Smooth muscle cell (in vitro differentiated cells): ENCODE results near the gene PEX19. TPM values are rescaled to one million over a fixed set of nuclear protein-coding genes. Genes with fewer than 3 reads are reported as not detected.

Experiments
- DNase-seq: peaks from one replicate; lab custom pipeline; 2025; ENCODE audit not compliant: unreplicated experiment; lab: John Stamatoyannopoulos, UW
- H2AFZ ChIP-seq: fragments of 200-600 bp; sonication (generic); 2 replicates; pipeline ENCODE4 v1.6.0; 2016; ENCODE audit warnings: antibody characterized with exemption, low read depth, mild to moderate bottlenecking
- H3F3A ChIP-seq: fragments of 200-600 bp; sonication (generic); 2 replicates; pipeline ENCODE4 v1.6.0; 2017; ENCODE audit warnings: antibody characterized with exemption, low read depth
- H3K27ac ChIP-seq: fragments of 200-600 bp; sonication (generic); 2 replicates; pipeline ENCODE4 v1.5.1; 2016; ENCODE audit warnings: low read depth, mild to moderate bottlenecking
- H3K27me3 ChIP-seq: fragments of 200-600 bp; sonication (generic); 2 replicates; pipeline ENCODE4 v1.6.1; 2016; ENCODE audit warnings: low read depth, mild to moderate bottlenecking
- H3K36me3 ChIP-seq: fragments of 200-600 bp; sonication (generic); 2 replicates; pipeline ENCODE4 v1.5.1; 2016; ENCODE audit warnings: low read depth
- H3K4me1 ChIP-seq: fragments of 200-600 bp; sonication (generic); 2 replicates; pipeline ENCODE4 v1.5.1; 2016; ENCODE audit warnings: low read depth
- H3K4me2 ChIP-seq: fragments of 200-600 bp; sonication (generic); 2 replicates; pipeline ENCODE4 v1.6.0; 2016; ENCODE audit warnings: mild to moderate bottlenecking
- H3K4me3 ChIP-seq: fragments of 200-600 bp; sonication (generic); 2 replicates; pipeline ENCODE4 v1.5.1; 2016; ENCODE audit warnings: mild to moderate bottlenecking
- H3K79me2 ChIP-seq: fragments of 200-600 bp; sonication (generic); 2 replicates; pipeline ENCODE4 v1.6.0; 2016; ENCODE audit warnings: low read depth, mild to moderate bottlenecking
- H3K9ac ChIP-seq: fragments of 200-600 bp; sonication (generic); 2 replicates; pipeline ENCODE4 v1.6.0; 2016; ENCODE audit warnings: low read depth
- H3K9me3 ChIP-seq: fragments of 200-600 bp; sonication (generic); replicated peaks from 2 replicates; pipeline ENCODE4 v1.5.1; 2016; ENCODE audit warnings: low read depth
- H4K20me1 ChIP-seq: fragments of 200-600 bp; sonication (generic); 2 replicates; pipeline ENCODE4 v1.6.0; 2016; ENCODE audit warnings: low read depth
- CTCF ChIP-seq: fragments of 200-600 bp; sonication (generic); IDR thresholded peaks from 2 replicates; pipeline ENCODE4 v1.5.1; 2017; ENCODE audit warnings: borderline replicate concordance, mild to moderate bottlenecking, antibody characterized with exemption; ENCODE audit not compliant: insufficient read depth, poor library complexity, severe bottlenecking
- WGBS: methylation state at CpG from one replicate; pipeline ENCODE4 v1.1.7; 2016; ENCODE audit warnings: low lambda C conversion rate; 5-methylcytosine and 5-hydroxymethylcytosine counted together
- polyA plus RNA-seq: library from polyadenylated mRNA; unstranded; fragments of >200 nt; fragmentation: Nextera tagmentation; extraction: Ambion mirVana; gene quantifications from 2 replicates; pipeline ENCODE4 v1.2.1, GENCODE V29; 2016
- total RNA-seq: library from RNA; depleted of rRNA; stranded (reverse); fragments of >200 nt; gene quantifications from 2 replicates; pipeline ENCODE4 v1.2.3, GENCODE V29; 2014

PEX19 gene
- total and polyA plus RNA-seq, 2 experiments from 2014 or later, result 34.5 to 47.1 TPM

- Histone ChIP-seq H3K4me3 (no peak overlapping the region), H3K9ac (no peak overlapping the region), H3K9me3 (no peaks in the 10 kb centered on the region), H3K4me1 (no peaks in the 10 kb centered on the region), H3K4me2 (no peak overlapping the region), H3K27ac (no peak overlapping the region), H4K20me1 (peaks cover 22% of the 10 kb centered on the region), H3K79me2 (no peaks in the 10 kb centered on the region), H3K27me3 (no peaks in the 10 kb centered on the region), H3F3A (no peaks in the 10 kb centered on the region), H3K36me3 (peaks cover 19% of the 10 kb centered on the region), H2AFZ (no peak overlapping the region)
- TF ChIP-seq CTCF, result no peak
- no peak for DNase-seq
Observed at GRCh38 chr1:160232911-160233310, 52.0 kb downstream of the PEX19 start.

DNA sequence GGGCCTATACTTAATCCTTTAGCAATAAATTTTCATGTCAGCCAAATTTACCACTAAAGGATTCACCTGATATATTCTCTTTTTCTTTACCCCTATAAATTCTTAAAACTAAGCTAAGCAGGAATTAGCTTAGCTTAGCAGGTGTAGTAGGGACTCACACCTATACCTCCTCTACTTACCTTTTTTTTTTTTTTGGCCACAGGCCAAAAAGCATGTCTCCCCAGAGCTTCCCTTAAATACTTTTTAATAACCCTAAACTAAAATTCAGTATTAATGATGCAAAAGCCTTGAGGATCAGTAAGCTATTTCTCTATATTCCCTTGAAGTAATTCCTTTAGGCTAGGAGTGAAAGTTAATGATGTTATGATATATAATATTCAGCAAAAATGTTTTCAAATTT lies 56.5 kb downstream of the PEX19 start:
- no peak for TF ChIP-seq CTCF
- DNase-seq, result no peak

DNA sequence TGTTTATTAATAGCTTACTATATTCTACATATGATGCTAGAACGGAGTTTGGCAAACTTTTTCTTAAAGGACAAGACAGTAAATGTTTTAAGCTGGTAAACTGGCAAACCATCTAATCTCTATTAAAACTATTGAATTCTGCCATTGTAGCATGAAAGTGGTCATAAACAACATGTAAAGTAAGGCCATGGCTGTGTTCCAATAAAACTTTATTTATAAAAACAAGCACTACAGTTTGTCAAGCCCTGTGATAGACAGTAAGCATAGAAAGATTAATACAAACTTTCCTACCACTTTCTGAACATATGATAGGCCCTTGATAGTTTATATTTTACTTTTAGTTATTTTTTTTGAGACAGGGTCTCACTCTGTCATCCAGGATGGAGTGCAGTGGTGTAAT lies 57.4 kb downstream of the PEX19 start:
- DNase-seq, result no peak
- H3K27ac ChIP-seq, result no peak overlapping the region
- no peaks in the 10 kb centered on the region for H3K27me3 ChIP-seq
- H3K79me2 ChIP-seq, result no peaks in the 10 kb centered on the region
- H3K4me1 ChIP-seq, result no peaks in the 10 kb centered on the region
- no peak overlapping the region for H3K4me2 ChIP-seq
- H4K20me1 ChIP-seq, result peaks cover 4% of the 10 kb centered on the region
- no peaks in the 10 kb centered on the region for H3K9me3 ChIP-seq
- TF ChIP-seq CTCF, result no peak
- no peak overlapping the region for H3K9ac ChIP-seq
- H2AFZ ChIP-seq, result no peak overlapping the region
- peaks cover 11% of the 10 kb centered on the region for H3K36me3 ChIP-seq
- 95% methylated on average over 1 of the region's 1 CpG for WGBS
- H3K4me3 ChIP-seq, result no peak overlapping the region
- peaks cover 5% of the 10 kb centered on the region for H3F3A ChIP-seq

More for the DNA sequence above, 56.5 kb downstream of the PEX19 start:
- no peaks in the 10 kb centered on the region for H3K27me3 ChIP-seq
- H3K79me2 ChIP-seq, result no peaks in the 10 kb centered on the region
- H3K27ac ChIP-seq, result no peak overlapping the region
- H3F3A ChIP-seq, result no peaks in the 10 kb centered on the region
- H4K20me1 ChIP-seq, result peaks cover 13% of the 10 kb centered on the region
- peaks cover 11% of the 10 kb centered on the region for H3K36me3 ChIP-seq
- H3K4me1 ChIP-seq, result no peaks in the 10 kb centered on the region
- H2AFZ ChIP-seq, result no peak overlapping the region
- H3K9ac ChIP-seq, result no peak overlapping the region
- no peaks in the 10 kb centered on the region for H3K9me3 ChIP-seq
- H3K4me2 ChIP-seq, result no peak overlapping the region
- H3K4me3 ChIP-seq, result no peak overlapping the region

DNA sequence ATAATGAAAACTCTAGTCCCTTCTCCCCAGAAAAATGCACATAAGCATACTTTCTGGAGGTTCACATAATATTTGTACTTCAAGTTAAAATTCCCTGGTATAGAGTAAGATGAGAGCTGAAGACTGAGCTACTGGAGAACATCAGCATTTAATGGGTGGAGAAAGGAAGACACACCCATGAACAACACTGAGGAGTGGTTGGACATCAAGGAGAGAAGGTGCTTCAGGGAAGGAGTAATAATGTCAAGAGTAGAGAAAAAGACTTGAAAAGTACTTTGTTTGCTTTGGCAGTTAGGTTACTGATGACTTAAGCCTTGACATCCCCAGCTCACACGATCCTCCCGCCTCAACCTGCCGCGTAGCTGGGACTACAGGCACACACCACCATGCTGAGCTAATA lies 57.9 kb downstream of the PEX19 start:
- no peak for DNase-seq
- Histone ChIP-seq H3K27me3 (no peaks in the 10 kb centered on the region), H3K36me3 (peaks cover 13% of the 10 kb centered on the region), H3K9ac (no peak overlapping the region), H3K9me3 (no peaks in the 10 kb centered on the region), H2AFZ (no peak overlapping the region), H3K4me3 (no peak overlapping the region), H3K4me1 (no peaks in the 10 kb centered on the region), H3K79me2 (no peaks in the 10 kb centered on the region), H3K27ac (no peak overlapping the region), H3K4me2 (no peak overlapping the region), H3F3A (peaks cover 10% of the 10 kb centered on the region), H4K20me1 (peaks cover 4% of the 10 kb centered on the region)
- WGBS, result 98% methylated on average over 4 of the region's 4 CpGs
- no peak for TF ChIP-seq CTCF
